ENCODE measurements around the gene PAPLN.

DNA sequence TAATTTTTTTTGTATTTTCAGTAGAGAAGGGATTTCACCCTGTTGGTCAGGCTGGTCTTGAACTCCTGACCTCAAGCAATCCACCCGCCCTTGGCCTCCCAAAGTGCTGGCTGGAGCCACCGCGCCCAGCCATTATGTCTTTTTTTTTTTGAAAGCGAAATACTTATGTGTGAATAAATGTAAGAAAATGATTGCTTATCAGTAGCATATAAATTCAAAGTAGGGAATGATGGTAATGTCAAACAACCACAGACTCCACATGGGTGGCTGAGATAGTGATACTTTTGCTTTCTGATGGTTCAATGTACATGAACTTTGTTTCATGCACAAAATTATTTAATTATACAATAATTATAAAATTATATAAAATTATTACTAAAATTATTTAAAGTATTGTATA lies 75.8 kb downstream of the PAPLN start:
- TF ChIP-seq POLR2AphosphoS5 (IDR thresholded peaks at IDR 0.05; ENCODE audit: low read depth, low read length) (no peak), POLR2A (IDR thresholded peaks at IDR 0.05; ENCODE audit: low read depth, low read length) (no peak), TAF1 (IDR thresholded peaks at IDR 0.05; ENCODE audit: borderline replicate concordance, low read depth, low read length) (no peak)

Data from GM12892 (cell line).